Measurements from ENCODE around the gene ZFPM1. TPM values are rescaled to one million over a fixed set of nuclear protein-coding genes. Genes with fewer than 3 reads are reported as not detected.

Gene ZFPM1
- total RNA-seq, 2 donors from 2014 or later, result 1.7 to 2.4 TPM

GRCh38 chr16:88429387-88430184 lies 23.5 kb upstream of the ZFPM1 start:
- peaks cover 0 to 21% of the 10 kb centered on the region in 2 donors for H3K4me1 ChIP-seq
- peak overlapping the region in 1 of 2 donors; percentile 39 for H3K27ac ChIP-seq
- no peak for TF ChIP-seq CTCF (IDR thresholded peaks at IDR 0.05)
- H3K4me3 ChIP-seq, result peak overlapping the region; percentile 32 to 58
- peaks cover 0 to 11% of the 10 kb centered on the region in 2 donors for H3K27me3 ChIP-seq
- no peaks in the 10 kb centered on the region for H3K9me3 ChIP-seq
- no peaks in the 10 kb centered on the region for H3K36me3 ChIP-seq
- DNase-seq (ENCODE audit: low spot score), result no peak

GRCh38 chr16:88430185-88430523 lies 22.9 kb upstream of the ZFPM1 start:
- DNase-seq (ENCODE audit: low spot score), result no peak
- no peak for TF ChIP-seq CTCF (IDR thresholded peaks at IDR 0.05)
- Histone ChIP-seq H3K27ac (peak overlapping the region in 1 of 2 donors; percentile 39), H3K27me3 (peaks cover 0 to 11% of the 10 kb centered on the region in 2 donors), H3K9me3 (no peaks in the 10 kb centered on the region), H3K36me3 (no peaks in the 10 kb centered on the region), H3K4me1 (peaks cover 0 to 21% of the 10 kb centered on the region in 2 donors), H3K4me3 (peak overlapping the region; percentile 32 to 58)

DNA sequence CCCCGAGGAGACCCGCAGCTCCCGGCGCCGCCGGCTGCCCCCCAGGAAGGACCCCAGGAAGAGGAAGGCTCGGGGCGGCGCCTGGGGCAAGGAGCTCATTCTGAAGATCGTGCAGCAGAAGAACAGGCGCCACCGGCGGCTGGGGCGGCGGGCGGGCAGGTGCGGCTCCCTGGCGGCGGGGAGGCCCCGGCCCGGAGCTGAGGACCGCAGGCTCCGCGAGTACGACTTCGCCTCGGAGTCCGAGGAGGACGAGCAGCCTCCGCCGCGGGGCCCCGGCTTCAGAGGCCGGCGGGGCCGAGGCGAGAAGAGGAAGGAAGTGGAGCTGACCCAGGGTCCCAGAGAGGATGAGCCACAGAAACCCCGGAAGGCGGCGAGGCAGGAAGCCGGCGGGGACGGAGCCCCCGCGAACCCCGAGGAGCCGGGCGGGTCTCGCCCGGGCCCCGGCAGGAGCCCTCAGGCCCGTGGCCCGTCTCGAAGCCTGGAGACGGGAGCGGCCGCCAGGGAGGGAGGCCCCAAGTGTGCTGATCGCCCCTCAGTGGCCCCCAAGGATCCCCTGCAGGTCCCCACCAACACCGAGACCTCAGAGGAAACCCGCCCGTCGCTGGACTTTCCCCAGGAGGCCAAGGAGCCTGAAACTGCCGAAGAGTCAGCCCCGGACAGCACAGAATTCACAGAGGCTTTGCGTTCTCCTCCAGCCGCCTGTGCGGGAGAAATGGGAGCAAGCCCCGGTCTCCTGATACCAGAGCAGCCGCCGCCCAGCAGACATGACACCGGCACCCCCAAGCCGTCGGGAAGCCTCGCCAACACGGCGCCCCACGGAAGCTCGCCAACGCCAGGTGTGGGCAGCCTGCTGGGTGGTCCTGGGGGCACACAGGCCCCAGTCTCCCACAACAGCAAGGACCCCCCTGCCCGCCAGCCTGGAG lies 22.3 kb upstream of the ZFPM1 start:
- Histone ChIP-seq H3K4me1 (peaks cover 0 to 21% of the 10 kb centered on the region in 2 donors), H3K4me3 (peak overlapping the region; percentile 32 to 58), H3K27me3 (peaks cover 0 to 11% of the 10 kb centered on the region in 2 donors), H3K9me3 (no peaks in the 10 kb centered on the region), H3K36me3 (no peaks in the 10 kb centered on the region), H3K27ac (peak overlapping the region in 1 of 2 donors; percentile 39)
- DNase-seq (ENCODE audit: low spot score), result no peak
- no peak for TF ChIP-seq CTCF (IDR thresholded peaks at IDR 0.05)

DNA sequence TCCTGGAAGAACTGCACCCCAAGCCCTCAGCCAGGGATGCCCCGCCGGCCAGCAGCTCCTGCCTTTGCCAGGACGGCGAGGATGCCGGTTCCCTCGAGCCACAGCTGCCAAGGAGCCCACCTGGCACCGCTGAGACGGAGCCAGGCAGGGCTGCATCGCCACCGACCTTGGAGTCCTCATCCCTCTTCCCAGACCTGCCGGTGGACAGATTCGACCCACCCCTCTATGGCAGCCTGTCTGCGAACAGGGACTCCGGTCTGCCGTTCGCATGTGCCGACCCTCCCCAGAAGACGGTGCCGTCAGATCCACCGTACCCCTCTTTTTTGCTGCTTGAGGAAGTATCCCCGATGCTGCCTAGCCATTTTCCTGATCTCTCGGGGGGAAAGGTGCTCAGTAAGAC lies 21.4 kb upstream of the ZFPM1 start:
- DNase-seq (ENCODE audit: low spot score), result no peak
- Histone ChIP-seq H3K9me3 (no peaks in the 10 kb centered on the region), H3K27me3 (peaks cover 0 to 11% of the 10 kb centered on the region in 2 donors), H3K36me3 (no peaks in the 10 kb centered on the region), H3K27ac (no peak overlapping the region), H3K4me3 (no peak overlapping the region), H3K4me1 (peaks cover 0 to 21% of the 10 kb centered on the region in 2 donors)
- TF ChIP-seq CTCF (IDR thresholded peaks at IDR 0.05), result no peak

DNA sequence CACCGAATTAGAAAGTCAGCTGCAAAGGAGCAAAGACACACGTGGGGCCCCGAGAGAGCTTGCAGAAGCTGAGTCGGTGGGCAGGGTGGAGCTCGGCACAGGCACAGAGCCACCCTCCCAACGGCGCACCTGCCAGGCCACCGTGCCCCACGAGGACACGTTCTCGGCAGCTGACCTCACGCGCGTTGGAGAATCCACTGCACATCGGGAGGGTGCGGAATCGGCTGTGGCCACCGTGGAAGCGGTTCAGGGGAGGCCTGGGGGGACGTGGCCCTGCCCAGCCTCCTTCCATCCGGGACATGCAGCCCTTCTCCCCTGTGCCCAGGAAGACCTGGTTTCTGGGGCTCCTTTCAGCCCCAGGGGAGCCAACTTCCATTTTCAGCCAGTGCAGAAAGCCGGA lies 20.9 kb upstream of the ZFPM1 start:
- no peaks in the 10 kb centered on the region for H3K36me3 ChIP-seq
- no peak for TF ChIP-seq CTCF (IDR thresholded peaks at IDR 0.05)
- H3K9me3 ChIP-seq, result no peaks in the 10 kb centered on the region
- peaks cover 0 to 11% of the 10 kb centered on the region in 2 donors for H3K27me3 ChIP-seq
- no peak for DNase-seq (ENCODE audit: low spot score)
- no peak overlapping the region for H3K27ac ChIP-seq
- peaks cover 0 to 21% of the 10 kb centered on the region in 2 donors for H3K4me1 ChIP-seq
- H3K4me3 ChIP-seq, result no peak overlapping the region
